ENCODE measurements around the gene RPS6KA2. TPM values are rescaled to one million over a fixed set of nuclear protein-coding genes. Genes with fewer than 3 reads are reported as not detected.
"Not testable (repeated sequence)": the region's sequence is repeated elsewhere in the genome, so short reads cannot be mapped to it uniquely, and the experiment has no call there.

The RPS6KA2 gene
- total RNA-seq, 1 experiment from 2014 or later = 4.2 TPM

DNA sequence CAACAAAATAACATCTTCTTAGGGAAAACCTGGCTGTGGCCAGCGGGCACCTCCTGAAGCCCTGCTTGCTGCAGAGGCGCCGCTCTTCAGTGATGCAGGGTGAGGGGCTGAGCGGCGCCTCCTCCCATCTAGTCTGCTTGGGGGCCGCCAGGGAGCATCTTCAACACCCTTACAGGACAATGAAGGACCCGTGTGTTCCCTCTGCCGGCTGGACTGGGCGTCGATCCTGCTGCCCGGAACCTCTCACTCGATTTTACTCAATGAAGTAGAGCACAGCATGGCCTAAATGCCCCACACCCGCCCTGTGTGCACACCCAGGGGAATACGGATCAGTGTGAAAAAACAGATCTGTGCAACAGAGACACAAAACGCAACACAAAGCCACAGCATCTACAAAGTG, 215.8 kb downstream of the RPS6KA2 start:
- no peaks in the 10 kb centered on the region for H3K27me3 ChIP-seq
- no peaks in the 10 kb centered on the region for H3K9me3 ChIP-seq (replicated peaks)
- no peaks in the 10 kb centered on the region for H3K36me3 ChIP-seq
- no peak overlapping the region for H3K27ac ChIP-seq
- DNase-seq = no peak
- H3K4me1 ChIP-seq = no peaks in the 10 kb centered on the region
- H3K4me3 ChIP-seq = no peak overlapping the region

DNA sequence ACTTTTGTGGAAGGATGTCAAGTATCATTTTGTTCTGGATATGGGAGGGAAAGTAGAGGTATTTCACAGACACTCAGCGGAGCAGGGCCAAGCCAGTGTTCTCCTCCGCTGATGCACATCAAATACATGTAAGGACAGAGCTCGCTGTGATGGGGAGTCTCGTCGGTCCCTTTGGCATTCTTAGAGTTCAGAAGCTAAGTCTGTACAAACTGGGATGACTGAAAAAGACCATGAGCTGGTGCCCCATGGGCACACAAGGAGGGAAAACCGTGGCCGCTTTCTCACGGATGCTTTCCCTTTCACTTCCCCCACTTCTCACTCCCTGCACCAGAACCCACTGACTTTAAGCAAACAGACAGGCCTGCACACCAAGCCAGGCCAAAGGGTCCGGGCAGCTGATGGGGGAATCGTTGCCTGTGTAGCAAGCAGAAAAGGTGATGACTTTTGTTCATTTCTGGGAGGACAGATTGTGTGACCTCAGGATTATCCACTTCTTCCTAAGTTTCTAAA, 216.6 kb downstream of the RPS6KA2 start:
- Histone ChIP-seq H3K9me3 (replicated peaks) (no peaks in the 10 kb centered on the region), H3K27ac (no peak overlapping the region), H3K36me3 (no peaks in the 10 kb centered on the region), H3K27me3 (no peaks in the 10 kb centered on the region), H3K4me3 (no peak overlapping the region), H3K4me1 (no peaks in the 10 kb centered on the region)
- DNase-seq = no peak

DNA sequence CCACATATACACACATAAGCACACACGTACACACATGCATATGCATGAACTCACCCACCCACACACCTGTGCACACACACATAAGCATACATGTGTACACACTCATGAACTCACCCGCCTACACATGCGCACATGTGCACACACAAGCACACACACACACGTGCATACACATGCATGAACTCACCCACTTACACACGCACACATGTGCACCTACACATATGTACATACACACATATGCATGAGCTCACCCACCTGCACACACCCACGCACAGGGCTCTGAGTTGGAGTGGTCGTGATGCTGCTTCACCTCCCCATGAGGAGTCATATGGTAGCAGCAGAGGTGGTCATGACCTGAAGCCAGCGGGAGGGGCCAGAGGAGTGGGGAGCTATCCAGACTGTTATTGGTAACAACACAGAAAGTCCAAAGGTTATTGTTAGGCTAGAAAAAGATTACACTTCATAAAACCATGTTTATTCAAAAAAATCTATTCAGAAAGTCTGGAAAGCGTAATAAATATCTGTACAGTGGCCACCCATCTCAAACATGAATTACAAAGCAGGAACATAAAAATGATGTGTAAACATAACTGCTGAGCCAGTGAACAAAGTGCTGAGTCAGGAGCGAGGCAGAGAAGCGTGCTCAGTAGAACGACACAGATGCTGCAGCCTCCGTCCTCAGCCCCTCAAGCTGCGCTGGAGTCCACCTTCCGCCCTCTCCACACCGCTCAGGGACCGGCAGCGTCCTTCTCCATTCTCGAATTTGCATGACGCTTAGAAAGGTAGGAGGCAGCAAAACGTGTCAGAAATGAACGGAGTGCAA, 217.9 kb downstream of the RPS6KA2 start:
- Histone ChIP-seq H3K9me3 (replicated peaks) (no peaks in the 10 kb centered on the region), H3K27ac (no peak overlapping the region), H3K4me3 (no peak overlapping the region), H3K27me3 (no peaks in the 10 kb centered on the region), H3K36me3 (no peaks in the 10 kb centered on the region), H3K4me1 (no peaks in the 10 kb centered on the region)
- DNase-seq = no peak

DNA sequence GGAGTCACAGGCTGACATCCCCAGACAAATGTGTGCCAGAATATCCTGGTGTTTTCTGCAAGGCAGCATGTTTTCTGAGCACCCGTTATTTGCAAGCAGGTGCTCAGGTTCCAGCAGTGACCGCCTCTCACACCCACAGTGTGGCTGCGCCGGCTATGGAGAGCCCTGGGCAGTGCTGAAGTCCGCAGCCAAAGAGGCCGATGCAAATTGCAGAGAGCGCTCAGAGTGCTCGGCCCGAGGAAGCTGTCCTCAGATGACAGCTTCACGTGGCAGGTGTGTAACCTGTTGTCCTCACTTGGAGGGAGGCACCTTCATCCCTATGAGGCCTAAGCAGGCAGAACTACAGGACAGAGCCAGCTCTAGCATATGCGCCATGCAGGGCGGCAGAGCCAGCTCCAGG, 220.9 kb downstream of the RPS6KA2 start:
- Histone ChIP-seq H3K27ac (no peak overlapping the region), H3K4me3 (no peak overlapping the region), H3K36me3 (no peaks in the 10 kb centered on the region), H3K27me3 (no peaks in the 10 kb centered on the region), H3K4me1 (peaks cover 14% of the 10 kb centered on the region), H3K9me3 (replicated peaks) (no peaks in the 10 kb centered on the region)
- no peak for DNase-seq

DNA sequence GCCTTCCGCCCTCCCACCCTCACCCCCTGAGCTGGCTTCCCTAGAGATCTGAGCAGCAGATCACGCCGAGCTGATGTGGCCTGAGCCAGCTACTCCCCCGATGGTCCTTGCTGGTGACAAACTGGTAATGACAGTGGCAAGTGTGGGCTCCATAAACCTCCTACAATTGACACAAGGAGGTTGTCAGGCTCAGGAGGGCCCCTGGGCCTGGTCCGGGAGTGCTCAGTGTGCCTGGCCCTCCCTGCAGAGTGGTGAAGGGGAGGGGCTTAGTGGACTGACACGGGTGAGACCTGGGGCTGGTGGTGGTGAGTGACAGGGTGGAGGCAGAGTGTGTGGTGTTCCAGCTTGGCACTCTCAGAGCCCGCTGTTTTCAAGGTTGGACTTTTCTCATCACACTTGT, 221.7 kb downstream of the RPS6KA2 start:
- no peaks in the 10 kb centered on the region for H3K9me3 ChIP-seq (replicated peaks)
- H3K4me1 ChIP-seq = peaks cover 14% of the 10 kb centered on the region
- no peaks in the 10 kb centered on the region for H3K36me3 ChIP-seq
- H3K27me3 ChIP-seq = no peaks in the 10 kb centered on the region
- DNase-seq = no peak
- no peak overlapping the region for H3K27ac ChIP-seq
- no peak overlapping the region for H3K4me3 ChIP-seq

DNA sequence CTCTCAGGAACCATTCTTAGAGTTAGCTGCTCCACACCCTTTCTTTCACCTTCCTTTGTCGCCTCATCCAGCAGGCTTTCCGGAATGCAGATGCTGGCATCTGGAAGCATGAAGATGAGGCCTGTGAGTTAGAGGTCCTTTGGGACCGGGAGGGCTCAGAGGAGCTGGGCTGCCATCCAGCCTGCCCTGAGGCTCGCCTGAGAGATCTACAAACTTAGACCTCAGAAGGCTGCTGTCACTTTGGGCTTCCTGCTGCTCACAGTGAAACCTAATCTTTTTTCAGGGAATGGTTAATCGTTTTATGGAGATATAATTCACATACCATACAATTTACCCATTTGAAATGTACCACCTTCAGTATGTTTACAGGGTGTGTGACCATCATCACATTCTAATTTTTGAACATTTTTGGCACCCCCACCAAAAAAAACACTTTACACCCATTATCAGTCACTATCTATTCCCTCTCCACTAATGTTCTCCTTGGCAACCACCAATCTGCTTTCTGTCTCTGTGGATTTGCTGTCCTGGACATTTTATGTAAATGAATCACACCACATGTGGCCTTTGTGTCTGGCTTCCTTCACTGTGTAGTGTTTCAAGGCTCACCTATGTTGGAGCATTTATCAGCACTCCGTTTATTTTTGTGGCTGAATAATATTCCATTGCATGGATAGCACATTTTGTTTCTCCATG, 224.3 kb downstream of the RPS6KA2 start:
- DNase-seq = peak; percentile 75 to 85
- Histone ChIP-seq H3K9me3 (replicated peaks) (no peaks in the 10 kb centered on the region), H3K4me3 (no peak overlapping the region), H3K4me1 (peaks cover 14% of the 10 kb centered on the region), H3K36me3 (no peaks in the 10 kb centered on the region), H3K27ac (no peak overlapping the region), H3K27me3 (no peaks in the 10 kb centered on the region)

DNA sequence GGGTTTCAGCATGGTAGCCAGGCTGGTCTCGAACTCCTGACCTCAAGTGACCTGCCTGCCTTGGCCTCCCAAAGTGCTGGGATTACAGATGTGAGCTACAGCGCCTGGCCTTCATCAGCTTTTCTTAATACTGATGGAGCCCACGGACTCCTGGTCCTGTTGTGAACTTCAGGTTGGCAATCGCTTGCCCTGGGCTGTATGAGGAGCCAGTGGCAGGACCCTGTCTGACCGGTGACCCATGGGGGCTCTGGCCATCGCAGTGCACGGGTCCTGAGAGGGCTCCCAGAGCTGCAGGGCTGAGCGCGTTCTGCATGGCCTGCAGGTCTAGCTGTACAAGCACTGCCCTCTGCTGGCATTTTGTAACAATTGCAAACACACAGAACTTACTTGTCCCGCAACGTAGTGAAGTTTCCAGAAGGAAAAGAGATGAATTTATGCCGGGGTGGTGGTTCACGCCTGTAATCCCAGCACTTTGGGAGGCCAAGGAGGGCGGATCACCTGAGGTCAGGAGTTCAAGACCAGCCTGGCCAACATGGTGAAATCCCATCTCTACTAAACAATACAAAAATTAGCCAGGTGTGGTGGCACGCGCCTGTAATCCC, 226.3 kb downstream of the RPS6KA2 start:
- not testable (repeated sequence) for H3K36me3 ChIP-seq; H3K27me3 ChIP-seq; H3K4me3 ChIP-seq; H3K27ac ChIP-seq; H3K9me3 ChIP-seq (replicated peaks)
- H3K4me1 ChIP-seq = peaks cover 14% of the 10 kb centered on the region
- DNase-seq = peak; percentile 76 to 87

DNA sequence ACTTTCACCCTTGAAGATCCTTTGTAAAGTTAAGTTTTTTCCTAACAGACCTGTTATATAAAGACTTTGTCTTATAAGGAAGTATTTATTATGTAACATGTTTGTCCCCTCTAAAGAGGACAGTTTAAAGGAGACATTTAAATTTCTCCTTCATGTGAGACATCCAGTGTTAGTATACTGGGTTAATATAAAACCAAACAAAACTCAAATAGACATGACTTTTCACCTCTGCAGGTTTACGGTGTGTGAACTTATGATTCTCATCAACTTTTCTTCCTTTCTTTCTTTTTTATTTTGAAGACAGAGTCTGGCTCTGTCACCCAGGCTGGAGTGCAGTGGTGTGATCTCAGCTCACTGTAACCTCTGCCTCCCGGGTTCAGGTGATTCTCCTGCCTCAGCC, 226.9 kb downstream of the RPS6KA2 start:
- H3K4me3 ChIP-seq = no peak overlapping the region
- no peak for DNase-seq
- H3K27me3 ChIP-seq = no peaks in the 10 kb centered on the region
- H3K9me3 ChIP-seq (replicated peaks) = no peaks in the 10 kb centered on the region
- H3K36me3 ChIP-seq = no peaks in the 10 kb centered on the region
- peaks cover 14% of the 10 kb centered on the region for H3K4me1 ChIP-seq
- no peak overlapping the region for H3K27ac ChIP-seq

DNA sequence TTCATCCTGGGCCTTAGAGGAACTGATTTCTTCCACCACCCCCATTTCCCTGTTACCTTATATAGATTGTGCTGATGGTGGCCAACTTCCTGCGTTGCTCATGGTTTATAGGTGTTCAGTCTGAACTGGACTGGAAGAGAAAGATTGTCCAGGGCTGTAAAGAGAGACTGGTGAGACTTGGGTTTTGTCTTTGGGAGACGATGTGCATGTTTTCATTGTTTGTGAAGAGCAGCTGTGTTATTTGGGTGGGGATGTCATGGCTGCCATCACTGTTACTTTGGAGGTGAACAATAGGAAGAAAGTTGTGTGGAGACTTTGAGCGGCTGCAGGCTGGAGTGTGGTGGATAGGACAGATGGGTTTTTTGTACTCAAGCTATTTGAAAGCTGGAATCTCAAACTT, 228.7 kb downstream of the RPS6KA2 start:
- no peak overlapping the region for H3K27ac ChIP-seq
- no peaks in the 10 kb centered on the region for H3K27me3 ChIP-seq
- no peak overlapping the region for H3K4me3 ChIP-seq
- H3K9me3 ChIP-seq (replicated peaks) = no peaks in the 10 kb centered on the region
- DNase-seq = no peak
- no peaks in the 10 kb centered on the region for H3K36me3 ChIP-seq
- peaks cover 12% of the 10 kb centered on the region for H3K4me1 ChIP-seq

DNA sequence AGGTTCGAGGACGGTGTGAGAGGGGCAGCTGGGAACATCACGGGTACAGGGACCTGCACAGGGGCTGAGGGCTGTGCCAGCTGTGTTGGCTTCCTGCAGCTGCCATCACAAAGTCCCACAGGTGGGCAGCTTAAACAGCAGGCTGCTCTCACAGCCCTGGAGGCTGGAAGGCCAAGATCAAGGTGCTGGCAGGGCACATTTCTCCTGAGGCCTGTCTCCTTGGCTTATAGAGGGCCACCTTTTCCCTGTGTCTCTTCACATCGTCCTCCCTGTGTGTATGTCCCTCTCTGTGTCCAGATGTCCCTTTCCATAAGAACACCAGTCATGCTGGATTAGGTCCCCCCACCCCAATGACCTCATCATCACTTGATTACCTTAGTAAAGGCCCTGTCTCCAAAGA, 229.2 kb downstream of the RPS6KA2 start:
- no peak overlapping the region for H3K4me3 ChIP-seq
- no peaks in the 10 kb centered on the region for H3K27me3 ChIP-seq
- no peaks in the 10 kb centered on the region for H3K9me3 ChIP-seq (replicated peaks)
- DNase-seq = no peak
- H3K36me3 ChIP-seq = no peaks in the 10 kb centered on the region
- peaks cover 7% of the 10 kb centered on the region for H3K4me1 ChIP-seq
- H3K27ac ChIP-seq = no peak overlapping the region

DNA sequence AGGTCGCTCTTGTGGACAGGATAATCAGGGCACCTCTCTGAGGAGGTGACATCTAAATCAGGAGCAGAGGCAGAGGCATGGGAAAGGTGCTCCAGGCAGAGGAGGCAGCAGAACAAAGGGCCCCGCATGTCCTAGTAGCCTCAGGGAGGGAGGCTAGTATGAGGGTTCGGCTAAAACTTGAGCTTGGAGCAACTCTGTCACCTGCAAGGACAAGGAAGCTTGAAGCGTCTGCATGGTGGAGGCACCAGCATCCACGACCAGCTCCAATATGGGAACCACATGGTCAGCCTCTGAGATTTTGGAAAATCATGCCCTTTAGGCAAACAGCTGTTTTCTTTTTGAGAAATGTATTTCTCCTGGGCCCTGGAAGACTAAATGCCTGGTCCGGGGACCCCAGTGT, 231.3 kb downstream of the RPS6KA2 start:
- no peak overlapping the region for H3K27ac ChIP-seq
- DNase-seq = no peak

DNA sequence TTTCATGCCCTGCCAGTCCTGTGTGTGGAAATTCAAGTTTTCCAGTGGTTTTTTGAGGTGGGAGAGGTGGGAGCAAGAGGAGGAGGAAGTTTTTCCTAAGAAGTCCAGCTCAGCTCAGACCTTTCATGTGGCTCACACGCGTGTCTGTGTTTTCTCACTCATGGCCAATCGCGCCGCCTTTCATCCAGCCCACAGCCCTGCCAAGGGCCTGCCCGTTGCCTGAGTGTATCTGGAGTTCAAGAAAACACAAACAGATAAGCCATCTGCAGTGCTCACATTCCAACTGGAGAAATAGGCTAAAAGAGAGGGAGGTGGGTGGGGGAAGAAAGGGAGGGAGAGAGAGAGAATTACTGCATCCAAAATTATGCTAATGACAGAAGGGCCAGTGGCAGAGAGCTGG, 231.7 kb downstream of the RPS6KA2 start:
- Histone ChIP-seq H3K4me1 (peaks cover 3% of the 10 kb centered on the region; the same call in 1 of the 2 replicates), H3K36me3 (no peaks in the 10 kb centered on the region), H3K27ac (no peak overlapping the region), H3K27me3 (no peaks in the 10 kb centered on the region), H3K9me3 (replicated peaks) (no peaks in the 10 kb centered on the region), H3K4me3 (no peak overlapping the region)
- DNase-seq = no peak

More for the DNA sequence above, 231.3 kb downstream of the RPS6KA2 start:
- no peaks in the 10 kb centered on the region for H3K36me3 ChIP-seq
- no peaks in the 10 kb centered on the region for H3K27me3 ChIP-seq
- peaks cover 3% of the 10 kb centered on the region; the same call in 1 of the 2 replicates for H3K4me1 ChIP-seq
- no peak overlapping the region for H3K4me3 ChIP-seq
- H3K9me3 ChIP-seq (replicated peaks) = no peaks in the 10 kb centered on the region

DNA sequence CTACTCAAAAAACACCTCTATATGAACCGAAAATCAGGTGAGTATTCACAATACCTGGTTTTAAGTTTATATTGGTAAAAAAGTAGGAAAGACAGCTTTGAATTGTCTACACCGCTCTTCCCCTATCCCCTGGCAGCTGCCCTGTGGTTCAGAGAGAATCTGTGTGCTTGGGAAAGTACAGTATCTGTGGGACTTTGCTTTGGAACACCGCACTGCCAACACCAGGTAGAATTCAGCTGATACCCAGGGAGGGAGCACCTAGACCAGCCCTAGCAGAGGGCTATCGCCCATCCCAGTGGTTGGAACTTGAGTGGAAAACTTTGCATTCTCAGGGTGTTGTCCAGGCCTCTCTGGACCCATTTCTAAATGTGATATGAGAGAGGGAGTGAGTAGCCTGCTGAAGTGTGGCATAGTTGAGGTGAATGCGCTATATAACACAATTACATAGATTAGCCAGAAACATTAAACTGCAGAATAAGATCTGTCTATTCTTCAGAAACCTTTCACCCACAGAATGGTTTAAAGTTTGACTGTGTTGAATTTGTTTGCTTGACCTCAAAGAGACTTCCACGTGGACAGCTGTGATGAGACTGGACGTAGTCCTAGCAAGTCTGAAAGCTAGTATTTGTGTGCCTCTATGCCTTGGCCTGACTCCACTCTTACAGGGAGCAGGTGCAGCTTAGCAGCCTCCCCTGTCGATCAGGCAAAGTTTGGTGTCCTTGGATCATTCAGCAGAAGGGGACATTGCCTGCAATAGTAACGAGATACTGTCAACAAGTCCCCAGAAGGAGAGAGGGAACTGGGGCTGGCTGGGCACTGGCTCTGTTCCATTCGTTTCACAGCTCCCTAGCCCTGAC, 232.8 kb downstream of the RPS6KA2 start:
- Histone ChIP-seq H3K36me3 (no peaks in the 10 kb centered on the region), H3K27ac (no peak overlapping the region), H3K4me1 (peaks cover 3% of the 10 kb centered on the region; the same call in 1 of the 2 replicates), H3K4me3 (no peak overlapping the region), H3K9me3 (replicated peaks) (no peaks in the 10 kb centered on the region), H3K27me3 (no peaks in the 10 kb centered on the region)
- DNase-seq = peak; percentile 52 to 83

DNA sequence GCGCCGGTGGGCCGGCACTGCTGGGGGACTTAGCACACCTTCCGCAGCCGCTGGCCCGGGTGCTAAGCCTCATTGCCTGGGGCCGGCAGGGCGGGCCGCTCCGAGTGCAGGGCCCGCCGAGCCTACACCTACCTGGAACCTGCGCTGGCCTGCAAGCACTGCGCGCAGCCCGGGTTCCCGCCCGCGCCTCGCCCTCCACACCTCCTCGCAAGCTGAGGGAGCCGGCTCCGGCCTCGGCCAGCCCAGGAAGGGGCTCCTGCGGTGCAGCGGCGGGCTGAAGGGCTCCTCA, 233.6 kb downstream of the RPS6KA2 start:
- H3K27me3 ChIP-seq = no peaks in the 10 kb centered on the region
- no peak overlapping the region for H3K4me3 ChIP-seq
- DNase-seq = no peak
- no peak overlapping the region for H3K27ac ChIP-seq
- H3K9me3 ChIP-seq (replicated peaks) = no peaks in the 10 kb centered on the region
- peaks cover 3% of the 10 kb centered on the region; the same call in 1 of the 2 replicates for H3K4me1 ChIP-seq
- no peaks in the 10 kb centered on the region for H3K36me3 ChIP-seq
